OCI-LY1 (cell line): ENCODE results near the gene PRLHR.

Source experiments
- CTCF ChIP-seq: fragments of 200-600 bp; sonication (generic), shearing (Covaris generic); IDR thresholded peaks from 2 replicates; pipeline ENCODE4 v1.5.1; 2017; ENCODE audit warnings: mild to moderate bottlenecking, antibody characterized with exemption, low read length, moderate library complexity, mixed read lengths
- EZH2 ChIP-seq: fragments of 200-600 bp; sonication (generic), shearing (Covaris generic); IDR thresholded peaks from 2 replicates; pipeline ENCODE4 v1.8.0; 2017; ENCODE audit warnings: borderline replicate concordance, mixed run types, mild to moderate bottlenecking, antibody characterized with exemption, low read length, moderate library complexity, mixed read lengths

- TF ChIP-seq CTCF, result no peak
- no peak for TF ChIP-seq EZH2
Observed at GRCh38 chr10:118541718-118542117, 53.7 kb downstream of the PRLHR start.
